Head of caudate nucleus (tissue), 42 donors: ENCODE data around the gene BIN1.

Source experiments
- DNase-seq, 42 donors: peaks; one replicate each; pipeline versions ENCODE4 v3.0.0 to v3.0.0-alpha.2; 2020 to 2021; ENCODE audit warnings: mixed read lengths in 7 of 42
- intact Hi-C: fragments of 100-400 bp; cut with DNase I; formaldehyde crosslinking; loops from one replicate; pipeline ENCODE4 v1.15.0; 2022

Gene BIN1

GRCh38 chr2:127096718-127097470, 10.1 kb downstream of the BIN1 start:
- intact Hi-C loops: no loop called here
- peak in 4 of 42 donors; percentile 23 to 78 (median 46) for DNase-seq

GRCh38 chr2:127096280-127096679, 10.7 kb downstream of the BIN1 start:
- intact Hi-C loops: no loop called here
- DNase-seq: no peak

- intact Hi-C loops: no loop called here
- no peak for DNase-seq
Observed at GRCh38 chr2:127095784-127096183, 11.2 kb downstream of the BIN1 start.

- intact Hi-C loops: no loop called here
- DNase-seq: peak in 1 of 42 donors; percentile 1
Observed at GRCh38 chr2:127095367-127095641, 11.7 kb downstream of the BIN1 start.

GRCh38 chr2:127094509-127095366, 12.2 kb downstream of the BIN1 start:
- intact Hi-C loops: no loop called here
- peak in 24 of 42 donors; percentile 44 to 84 (median 66) for DNase-seq

- intact Hi-C loops: no loop called here
- peak in 2 of 42 donors; percentile 1 to 6 for DNase-seq
Observed at GRCh38 chr2:127093648-127094210, 13.2 kb downstream of the BIN1 start.

- intact Hi-C loops: no loop called here
- no peak for DNase-seq
Observed at GRCh38 chr2:127092901-127093516, 13.9 kb downstream of the BIN1 start.

GRCh38 chr2:127092306-127092705, 14.6 kb downstream of the BIN1 start:
- peak in 1 of 42 donors; percentile 6 for DNase-seq
- intact Hi-C loops: no loop called here

GRCh38 chr2:127091886-127092285, 15.1 kb downstream of the BIN1 start:
- peak in 2 of 42 donors; percentile 1 to 2 for DNase-seq
- intact Hi-C loops: no loop called here

- peak in 1 of 42 donors; percentile 2 for DNase-seq
- intact Hi-C loops: no loop called here
Observed at GRCh38 chr2:127091148-127091547, 15.8 kb downstream of the BIN1 start.

- intact Hi-C loops: no loop called here
- no peak for DNase-seq
Observed at GRCh38 chr2:127090281-127091120, 16.5 kb downstream of the BIN1 start.

- intact Hi-C loops: loop anchor here (10.0 kb wide), 1 partner anchor 195 kb away; no protein-coding TSS in a partner anchor
- peak in 1 of 42 donors; percentile 17 for DNase-seq
Observed at GRCh38 chr2:127089478-127090235, 17.3 kb downstream of the BIN1 start.

- intact Hi-C loops: loop anchor here (10.0 kb wide), 1 partner anchor 196 kb away; no protein-coding TSS in a partner anchor
- no peak for DNase-seq
Observed at GRCh38 chr2:127088706-127089105, 18.2 kb downstream of the BIN1 start.

- intact Hi-C loops: loop anchor here (10.0 kb wide), 1 partner anchor 197 kb away; no protein-coding TSS in a partner anchor
Observed at GRCh38 chr2:127087791-127088495, 19.0 kb downstream of the BIN1 start.

GRCh38 chr2:127086990-127087790, 19.8 kb downstream of the BIN1 start:
- DNase-seq: peak in 21 of 42 donors; percentile 48 to 85 (median 64)
- intact Hi-C loops: loop anchor here (10.0 kb wide), 1 partner anchor 198 kb away; no protein-coding TSS in a partner anchor

More at GRCh38 chr2:127087791-127088495, 19.0 kb downstream of the BIN1 start:
- no peak for DNase-seq

- intact Hi-C loops: loop anchor here (10.0 kb wide), 1 partner anchor 200 kb away; no protein-coding TSS in a partner anchor
- peak in 3 of 42 donors; percentile 31 to 70 (median 51) for DNase-seq
Observed at GRCh38 chr2:127085317-127085681, 21.7 kb downstream of the BIN1 start.
